Activated naive CD8-positive, alpha-beta T cell treated with anti-CD3 and anti-CD28 coated beads, Interleukin-2, amount 10 ng/mL, durations not matched to agents 7 days and 5 days (primary cell): ENCODE results near the gene INO80D. TPM values are rescaled to one million over a fixed set of nuclear protein-coding genes. Genes with fewer than 3 reads are reported as not detected.
"Not testable (repeated sequence)": the region's sequence is repeated elsewhere in the genome, so short reads cannot be mapped to it uniquely, and the experiment has no call there.

Experiments
- ATAC-seq: fragments of 150-1000 bp; cut with Tn5 transposase; one replicate; pipeline ENCODE4 v1.10.0; 2021; ENCODE audit warnings: low read depth, moderate library complexity
- POLR2A ChIA-PET: fragments of 350-600 bp; sonication (Branson Sonifier 250); formaldehyde crosslinking; loops from one replicate; lab custom pipeline; 2021; ENCODE audit warnings: antibody characterized with exemption; lab: Charles Lee
- DNase-seq: peaks from one replicate; pipeline ENCODE4 v3.0.0; 2021
- H3K27ac Mint-ChIP-seq: one replicate; pipeline ENCODE4 v1.8.0; 2022; ENCODE audit warnings: mild to moderate bottlenecking, mixed read lengths
- H3K27me3 Mint-ChIP-seq: one replicate; pipeline ENCODE4 v1.8.0; 2022; ENCODE audit warnings: mild to moderate bottlenecking, moderate library complexity, mixed read lengths
- H3K36me3 Mint-ChIP-seq: one replicate; pipeline ENCODE4 v1.8.0; 2021; ENCODE audit warnings: mild to moderate bottlenecking, mixed read lengths
- H3K4me1 Mint-ChIP-seq: one replicate; pipeline ENCODE4 v1.8.0; 2021; ENCODE audit warnings: mixed read lengths
- H3K4me3 Mint-ChIP-seq: one replicate; pipeline ENCODE4 v1.8.0; 2022; ENCODE audit warnings: mild to moderate bottlenecking, moderate library complexity, mixed read lengths
- H3K9me3 Mint-ChIP-seq: one replicate; pipeline ENCODE4 v1.8.0; 2021; ENCODE audit warnings: mixed read lengths
- total RNA-seq, 2 experiments: library from RNA; stranded (reverse); gene quantifications; one replicate each; pipeline ENCODE4 v1.2.3, GENCODE V29; 2021

The INO80D gene
- total RNA-seq: 10 to 100 TPM; 25.5 to 28.5 TPM

DNA sequence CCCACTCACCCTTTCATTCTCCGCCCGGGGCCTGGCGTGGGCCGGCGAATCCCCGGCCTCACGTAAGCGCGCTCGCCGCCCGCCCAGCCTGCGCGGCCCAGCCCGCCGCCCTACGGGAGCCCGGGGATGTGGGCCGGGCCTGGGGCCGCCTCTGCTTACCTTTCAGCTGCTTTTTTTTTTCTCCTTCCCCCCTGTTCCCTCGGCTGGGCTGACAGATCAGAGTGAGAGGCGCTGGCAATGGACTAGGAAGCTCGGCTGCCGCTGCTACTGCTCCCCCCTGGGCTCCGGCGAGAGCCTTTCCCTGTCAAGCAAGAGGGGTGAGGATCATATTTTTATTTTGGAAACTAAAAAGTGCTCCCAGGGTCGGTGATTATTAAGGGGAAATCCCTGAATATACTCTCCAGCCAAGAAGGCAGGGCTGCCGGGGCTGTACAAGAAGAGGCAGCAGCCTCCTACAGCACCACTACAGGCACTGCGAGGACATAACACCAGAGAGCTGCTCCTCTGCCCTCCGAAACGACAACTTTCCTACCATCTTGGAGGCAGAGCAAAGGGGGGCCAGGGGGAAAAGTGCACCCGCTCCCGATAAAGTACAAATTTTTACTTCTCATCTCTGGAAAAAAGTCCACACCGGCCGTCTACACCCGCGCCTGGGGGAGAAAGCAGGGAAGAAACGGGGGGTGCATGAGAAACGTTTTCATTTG, at the start of gene INO80D:
TSS of gene INO80D (minus strand) at position 433 of the 704 bp plus-strand sequence. CDS start 23,158 bp downstream, outside the sequence.
- Mint-ChIP-seq H3K27ac (peak within 1 kb of the TSS; percentile 100), H3K9me3 (no peaks in the 10 kb centered on the region), H3K36me3 (peaks cover 6% of the 10 kb centered on the region), H3K4me3 (peak within 1 kb of the TSS; percentile 99), H3K4me1 (peaks cover 20% of the 10 kb centered on the region), H3K27me3 (no peaks in the 10 kb centered on the region)
- POLR2A ChIA-PET: interaction anchor here (0.8 to 1.6 kb wide), 5 partner anchors 10 to 90 kb away, joined by 3 to 13 read pairs (median 3); partner anchors contain the start of genes EEF1B2 and NDUFS1
- ATAC-seq (peak; percentile 92), DNase-seq (peak; percentile 83)

DNA sequence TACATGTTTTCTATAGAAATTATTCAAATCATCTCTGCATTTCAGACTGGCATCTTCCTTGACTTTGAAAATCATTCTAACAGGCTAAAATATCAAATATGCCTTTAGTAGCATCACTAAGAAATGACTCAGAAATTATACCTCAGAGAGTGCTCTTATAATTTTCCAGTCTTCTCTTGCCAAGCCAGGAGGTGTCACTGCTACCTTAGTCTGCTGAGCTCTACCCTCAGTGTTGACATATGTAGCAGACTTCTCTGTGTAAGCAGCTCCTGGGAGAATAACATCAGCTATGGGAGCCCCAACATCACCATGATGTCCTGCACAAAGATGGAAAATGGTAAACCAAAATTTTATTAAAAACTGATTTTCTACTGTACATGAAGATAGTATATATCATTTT, 41.7 kb upstream of the INO80D start:
- no peaks in the 10 kb centered on the region for H3K4me1 Mint-ChIP-seq
- no peaks in the 10 kb centered on the region for H3K27me3 Mint-ChIP-seq
- no peak overlapping the region for H3K27ac Mint-ChIP-seq
- ATAC-seq: no peak
- peaks cover 20% of the 10 kb centered on the region for H3K36me3 Mint-ChIP-seq
- DNase-seq: no peak
- POLR2A ChIA-PET: no interaction called here
- H3K4me3 Mint-ChIP-seq: no peak overlapping the region
- H3K9me3 Mint-ChIP-seq: no peaks in the 10 kb centered on the region

DNA sequence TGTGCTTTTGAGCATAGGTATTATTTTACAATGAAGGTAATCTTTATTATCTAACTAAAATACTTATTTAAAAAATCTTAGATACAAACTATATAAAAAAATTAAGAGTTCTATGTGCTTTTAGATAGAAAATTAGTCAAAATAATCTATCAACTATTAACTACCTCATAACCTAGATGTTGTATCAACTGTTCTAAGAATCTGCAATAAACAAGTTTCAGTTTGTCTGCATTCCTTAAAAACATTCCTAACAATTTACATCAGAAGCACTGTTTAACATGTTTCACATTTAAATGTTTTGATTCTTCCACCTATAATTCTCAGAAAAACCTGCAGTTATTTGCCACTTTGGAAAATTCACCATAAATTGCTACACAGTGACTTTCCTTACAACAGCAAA, 39.9 kb upstream of the INO80D start:
- POLR2A ChIA-PET: no interaction called here
- H3K36me3 Mint-ChIP-seq: peaks cover 34% of the 10 kb centered on the region
- no peak for ATAC-seq
- H3K9me3 Mint-ChIP-seq: peaks cover 3% of the 10 kb centered on the region
- H3K4me1 Mint-ChIP-seq: no peaks in the 10 kb centered on the region
- no peak overlapping the region for H3K27ac Mint-ChIP-seq
- no peak for DNase-seq
- no peaks in the 10 kb centered on the region for H3K27me3 Mint-ChIP-seq
- no peak overlapping the region for H3K4me3 Mint-ChIP-seq

DNA sequence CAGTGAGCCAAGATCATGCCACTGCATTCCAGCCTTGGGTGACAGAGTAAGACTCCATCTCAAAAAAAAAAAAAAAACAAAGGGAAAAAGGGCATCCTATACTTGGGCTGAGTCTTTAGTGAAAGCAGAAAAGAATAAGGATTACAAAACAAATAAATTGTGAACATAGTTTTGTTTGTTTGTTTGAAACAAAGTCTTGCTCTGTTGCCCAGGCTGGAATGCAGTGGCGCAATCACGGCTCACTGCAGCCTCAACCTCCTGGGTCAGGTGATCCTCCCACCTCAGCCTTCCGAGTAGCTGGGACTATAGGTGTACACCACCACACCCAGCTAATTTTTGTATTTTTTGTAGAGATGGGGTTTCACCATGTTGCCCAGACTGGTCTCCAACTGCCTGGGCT, 36.6 kb upstream of the INO80D start:
- H3K4me1 Mint-ChIP-seq, H3K4me3 Mint-ChIP-seq, POLR2A ChIA-PET, H3K9me3 Mint-ChIP-seq, ATAC-seq, DNase-seq, H3K27ac Mint-ChIP-seq, H3K27me3 Mint-ChIP-seq: not testable (repeated sequence)
- H3K36me3 Mint-ChIP-seq: peaks cover 35% of the 10 kb centered on the region

DNA sequence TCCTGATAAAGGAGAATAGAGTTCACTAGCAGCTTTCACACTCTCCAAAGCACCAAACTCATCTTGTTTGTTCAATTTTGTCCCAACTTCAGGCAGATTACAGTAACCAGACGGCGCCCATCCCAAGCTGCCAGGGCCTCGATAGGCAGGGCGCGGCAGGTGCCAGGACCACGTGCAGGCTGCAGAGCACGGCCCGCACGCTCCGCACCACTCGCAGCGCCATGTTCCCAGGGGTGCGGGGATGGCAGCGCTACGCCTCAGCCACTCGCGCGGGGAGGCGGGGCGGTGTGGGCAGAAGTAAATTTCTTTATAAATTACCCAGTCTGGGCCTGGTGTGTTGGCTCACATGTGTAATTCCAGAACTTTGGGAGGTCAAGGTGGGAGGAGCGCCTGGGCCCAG, 30.3 kb upstream of the INO80D start:
- Mint-ChIP-seq H3K36me3 (peaks cover 36% of the 10 kb centered on the region), H3K27me3 (no peaks in the 10 kb centered on the region), H3K9me3 (peaks cover 2% of the 10 kb centered on the region), H3K27ac (no peak overlapping the region), H3K4me3 (no peak overlapping the region), H3K4me1 (no peaks in the 10 kb centered on the region)
- no peak for ATAC-seq
- no peak for DNase-seq
- POLR2A ChIA-PET: no interaction called here

DNA sequence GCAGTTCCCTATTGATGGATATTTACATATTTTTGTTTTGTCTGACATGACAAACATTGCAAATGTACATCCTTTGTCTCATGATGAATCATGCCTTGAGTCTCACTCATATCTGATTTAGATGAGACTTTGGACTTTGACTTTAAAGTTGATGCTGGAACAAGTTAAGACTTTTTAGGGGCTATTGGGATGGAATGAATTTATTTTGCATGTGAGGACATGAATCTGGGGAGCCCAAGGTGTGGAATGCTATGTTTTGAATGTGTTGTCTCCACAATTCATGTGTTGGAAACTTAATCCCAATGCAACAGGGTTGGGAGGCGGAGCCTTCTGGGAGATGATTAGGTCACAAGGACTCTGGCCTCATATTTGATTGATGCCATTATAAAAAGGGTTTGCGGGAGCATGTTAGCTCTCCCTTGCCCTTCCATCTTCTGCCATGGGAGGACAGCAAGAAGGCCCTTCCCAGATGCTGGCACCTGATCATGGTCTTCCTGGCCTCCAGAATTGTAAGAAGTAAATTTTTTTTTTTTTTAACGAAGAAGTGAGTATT, 29.1 kb upstream of the INO80D start:
- Mint-ChIP-seq H3K36me3 (peaks cover 26% of the 10 kb centered on the region), H3K4me1 (no peaks in the 10 kb centered on the region)

GRCh38 chr2:206112846-206113547, 27.0 kb upstream of the INO80D start:
- no peaks in the 10 kb centered on the region for H3K9me3 Mint-ChIP-seq

More for the DNA sequence above, 29.1 kb upstream of the INO80D start:
- no peak overlapping the region for H3K27ac Mint-ChIP-seq
- DNase-seq (no peak), ATAC-seq (no peak)
- no peak overlapping the region for H3K4me3 Mint-ChIP-seq
- H3K27me3 Mint-ChIP-seq: no peaks in the 10 kb centered on the region
- no peaks in the 10 kb centered on the region for H3K9me3 Mint-ChIP-seq
- POLR2A ChIA-PET: no interaction called here

GRCh38 chr2:206112108-206112507, 26.1 kb upstream of the INO80D start:
- POLR2A ChIA-PET: interaction anchor here (0.6 kb wide), 1 partner anchor 72 kb away, joined by 3 read pairs; no protein-coding TSS in a partner anchor
- no peak for ATAC-seq
- no peaks in the 10 kb centered on the region for H3K9me3 Mint-ChIP-seq

More at GRCh38 chr2:206112846-206113547, 27.0 kb upstream of the INO80D start:
- Mint-ChIP-seq H3K27me3 (no peaks in the 10 kb centered on the region), H3K4me1 (no peaks in the 10 kb centered on the region), H3K4me3 (no peak overlapping the region), H3K27ac (no peak overlapping the region), H3K36me3 (peaks cover 22% of the 10 kb centered on the region)
- DNase-seq (no peak), ATAC-seq (no peak)
- POLR2A ChIA-PET: interaction anchor here (0.6 kb wide), 1 partner anchor 73 kb away, joined by 3 read pairs; no protein-coding TSS in a partner anchor

GRCh38 chr2:206108713-206109112, 22.7 kb upstream of the INO80D start:
- Mint-ChIP-seq H3K27ac (no peak overlapping the region), H3K9me3 (no peaks in the 10 kb centered on the region), H3K4me1 (no peaks in the 10 kb centered on the region), H3K4me3 (no peak overlapping the region), H3K36me3 (peaks cover 7% of the 10 kb centered on the region), H3K27me3 (no peaks in the 10 kb centered on the region)
- POLR2A ChIA-PET: no interaction called here
- no peak for DNase-seq
- ATAC-seq: no peak

More at GRCh38 chr2:206112108-206112507, 26.1 kb upstream of the INO80D start:
- Mint-ChIP-seq H3K4me3 (no peak overlapping the region), H3K27ac (no peak overlapping the region), H3K4me1 (no peaks in the 10 kb centered on the region), H3K27me3 (no peaks in the 10 kb centered on the region), H3K36me3 (peaks cover 22% of the 10 kb centered on the region)
- no peak for DNase-seq

DNA sequence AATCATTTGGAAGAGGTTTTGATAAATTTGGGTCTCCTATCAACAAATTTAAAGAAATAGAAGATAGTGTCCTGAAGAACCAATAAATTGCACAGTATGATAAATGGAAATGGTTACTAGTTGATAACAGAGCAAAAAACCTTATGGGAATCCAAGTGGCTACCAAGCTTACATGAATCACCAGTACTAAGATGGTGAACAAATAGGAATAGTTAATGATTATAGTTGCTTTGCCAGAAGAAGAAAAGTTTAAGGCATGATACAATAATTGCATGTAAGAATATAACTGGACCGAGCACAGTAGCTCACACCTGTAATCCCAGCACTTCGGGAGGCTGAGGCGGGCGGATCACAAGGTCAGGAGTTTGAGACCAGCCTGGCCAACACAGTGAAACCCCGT, 19.6 kb upstream of the INO80D start:
- no peaks in the 10 kb centered on the region for H3K36me3 Mint-ChIP-seq
- no peaks in the 10 kb centered on the region for H3K27me3 Mint-ChIP-seq
- no peaks in the 10 kb centered on the region for H3K9me3 Mint-ChIP-seq
- ATAC-seq (no peak), DNase-seq (no peak)
- POLR2A ChIA-PET: no interaction called here
- H3K4me3 Mint-ChIP-seq: no peak overlapping the region
- H3K27ac Mint-ChIP-seq: no peak overlapping the region
- no peaks in the 10 kb centered on the region for H3K4me1 Mint-ChIP-seq

DNA sequence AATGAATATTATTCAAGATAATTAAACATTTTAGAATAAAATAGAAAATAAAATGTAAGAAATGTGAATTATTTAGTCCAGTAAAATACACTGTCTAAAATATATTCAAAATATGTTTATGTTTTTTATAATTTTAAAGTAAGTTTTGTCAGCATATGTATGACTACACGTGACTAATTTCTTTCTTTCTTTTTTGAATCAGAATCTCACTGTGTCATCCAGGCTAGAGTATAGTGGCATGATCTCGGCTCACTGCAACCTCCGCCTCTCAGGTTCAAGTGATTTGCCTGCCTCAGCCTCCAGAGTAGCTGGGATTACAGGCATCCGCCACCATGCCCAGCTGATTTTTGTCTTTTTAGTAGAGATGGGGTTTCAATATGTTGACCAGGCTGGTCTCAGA, 19.1 kb upstream of the INO80D start:
- no peak for DNase-seq
- Mint-ChIP-seq H3K4me1 (no peaks in the 10 kb centered on the region), H3K9me3 (no peaks in the 10 kb centered on the region), H3K4me3 (no peak overlapping the region), H3K36me3 (no peaks in the 10 kb centered on the region), H3K27me3 (no peaks in the 10 kb centered on the region), H3K27ac (no peak overlapping the region)
- no peak for ATAC-seq
- POLR2A ChIA-PET: no interaction called here

DNA sequence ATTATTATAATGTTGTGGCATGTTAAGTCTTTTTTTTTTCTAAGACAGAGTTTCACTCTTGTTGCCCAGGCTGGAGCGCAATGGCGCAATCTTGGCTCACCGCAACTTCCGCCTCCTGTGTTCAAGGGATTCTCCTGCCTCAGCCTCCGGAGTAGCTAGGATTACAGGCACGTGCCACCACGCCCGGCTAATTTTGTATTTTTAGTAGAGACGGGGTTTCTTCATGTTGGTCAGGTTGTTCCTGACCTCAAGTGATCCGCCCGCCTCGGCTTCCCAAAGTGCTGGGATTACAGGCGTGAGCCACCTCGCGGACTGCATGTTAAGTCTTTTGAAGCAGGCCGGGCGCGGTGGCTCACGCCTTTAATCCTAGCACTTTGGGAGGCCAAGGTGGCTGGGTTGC, 12.9 kb upstream of the INO80D start:
- DNase-seq, H3K27ac Mint-ChIP-seq, H3K4me1 Mint-ChIP-seq, POLR2A ChIA-PET, H3K4me3 Mint-ChIP-seq, H3K9me3 Mint-ChIP-seq, H3K27me3 Mint-ChIP-seq, H3K36me3 Mint-ChIP-seq, ATAC-seq: not testable (repeated sequence)

GRCh38 chr2:206098471-206098870, 12.5 kb upstream of the INO80D start:
- Mint-ChIP-seq H3K27me3 (no peaks in the 10 kb centered on the region), H3K27ac (no peak overlapping the region), H3K9me3 (no peaks in the 10 kb centered on the region), H3K4me1 (no peaks in the 10 kb centered on the region), H3K36me3 (no peaks in the 10 kb centered on the region), H3K4me3 (no peak overlapping the region)
- POLR2A ChIA-PET: no interaction called here
- DNase-seq: no peak
- no peak for ATAC-seq
